8988T (cell line): Measurements from ENCODE around the gene TEF.
"Not testable (repeated sequence)": the region's sequence is repeated elsewhere in the genome, so short reads cannot be mapped to it uniquely, and the experiment has no call there.

Source experiments
- DNase-seq: peaks from one replicate; pipeline ENCODE4 v3.0.0; 2011

The TEF gene

GRCh38 chr22:41429232-41429950 lies 47.6 kb downstream of the TEF start:
- DNase-seq: no peak

- DNase-seq: no peak
Observed at GRCh38 chr22:41429951-41430332, 48.2 kb downstream of the TEF start.

- no peak for DNase-seq
Observed at GRCh38 chr22:41431656-41432055, 49.9 kb downstream of the TEF start.

GRCh38 chr22:41433480-41433879 lies 51.7 kb downstream of the TEF start:
- not testable (repeated sequence) for DNase-seq

- not testable (repeated sequence) for DNase-seq
Observed at GRCh38 chr22:41434361-41435003, 52.7 kb downstream of the TEF start.

GRCh38 chr22:41435560-41435959 lies 53.8 kb downstream of the TEF start:
- DNase-seq: no peak

- DNase-seq: no peak
Observed at GRCh38 chr22:41436322-41437113, 54.8 kb downstream of the TEF start.

- DNase-seq: no peak
Observed at GRCh38 chr22:41437198-41437597, 55.5 kb downstream of the TEF start.

GRCh38 chr22:41440511-41440910 lies 58.8 kb downstream of the TEF start:
- not testable (repeated sequence) for DNase-seq

- DNase-seq: no peak
Observed at GRCh38 chr22:41442240-41442792, 60.6 kb downstream of the TEF start.

- peak; percentile 53 for DNase-seq
Observed at GRCh38 chr22:41444360-41445128, 62.8 kb downstream of the TEF start.

- DNase-seq: no peak
Observed at GRCh38 chr22:41445129-41446056, 63.7 kb downstream of the TEF start.

- DNase-seq: no peak
Observed at GRCh38 chr22:41446057-41446501, 64.3 kb downstream of the TEF start.

- no peak for DNase-seq
Observed at GRCh38 chr22:41446639-41447434, 65.1 kb downstream of the TEF start, which contains the start of gene TOB2. TSS of gene TOB2 (minus strand) at chr22:41446801. CDS start at chr22:41437345, 9,456 bp downstream.

GRCh38 chr22:41447435-41448188 lies 65.9 kb downstream of the TEF start:
- no peak for DNase-seq

- DNase-seq: no peak
Observed at GRCh38 chr22:41448189-41448808, 66.6 kb downstream of the TEF start.
